Endothelial cell of umbilical vein (primary cell): ENCODE measurements around the gene PLXNB2. TPM values are rescaled to one million over a fixed set of nuclear protein-coding genes. Genes with fewer than 3 reads are reported as not detected.

Experiments
- BruUV-seq: library from RNA; stranded (reverse); fragments of 400-500 nt; replicated peaks from 2 replicates; lab custom pipeline; 2021; lab: Mats Ljungman, UMichigan
- CTCF ChIA-PET: fragments of 300-600, 350-600 bp; sonication (Branson Sonifier 250); formaldehyde crosslinking; loops from one replicate; lab custom pipeline; 2021; ENCODE audit warnings: antibody characterized with exemption, inconsistent platforms; lab: Charles Lee
- POLR2A ChIA-PET: fragments of 300-600, 350-600 bp; sonication (Branson Sonifier 250); formaldehyde crosslinking; loops from one replicate; lab custom pipeline; 2021; ENCODE audit warnings: antibody characterized with exemption, inconsistent platforms; lab: Charles Lee
- DNase-seq: peaks from one replicate; pipeline ENCODE4 v3.0.0-alpha.2; 2011; ENCODE audit warnings: low read depth, low spot score
- FAIRE-seq: peaks from 2 replicates; lab custom pipeline; 2011; peaks lifted over from hg19 to GRCh38; lab: Jason Lieb, UNC
- H2AFZ ChIP-seq: 2 replicates; pipeline ENCODE4 v1.6.0; 2012; ENCODE audit warnings: low read depth, low read length, control low read depth, inconsistent platforms
- H3K27ac ChIP-seq: 2 replicates; pipeline ENCODE4 v1.5.1; 2011; ENCODE audit warnings: low read depth, mild to moderate bottlenecking, control low read depth, low read length, moderate library complexity; ENCODE audit not compliant: insufficient read depth
- H3K27me3 ChIP-seq, 2 experiments: 2 replicates each; pipeline versions ENCODE4 v1.6.0 to v1.6.1; 2011; ENCODE audit warnings: low read length in 2 of 2, mixed read lengths in 1 of 2; ENCODE audit not compliant: control insufficient read depth in 2 of 2, insufficient read depth in 2 of 2
- H3K36me3 ChIP-seq, 2 experiments: 2 replicates in 1 of 2; 3 replicates in 1 of 2; pipeline ENCODE4 v1.5.1; 2011; ENCODE audit warnings: low read length in 2 of 2, mild to moderate bottlenecking in 1 of 2, moderate library complexity in 1 of 2; ENCODE audit not compliant: control insufficient read depth in 2 of 2, insufficient read depth in 2 of 2; ENCODE audit errors: extremely low read depth in 1 of 2
- H3K4me1 ChIP-seq: 3 replicates; pipeline ENCODE4 v1.5.1; 2011; ENCODE audit warnings: mild to moderate bottlenecking, low read length; ENCODE audit not compliant: control insufficient read depth, insufficient read depth; ENCODE audit errors: extremely low read depth
- H3K4me2 ChIP-seq: 2 replicates; pipeline ENCODE4 v1.6.1; 2011; ENCODE audit warnings: low read length, control low read depth, mixed read lengths; ENCODE audit not compliant: insufficient read depth
- H3K4me3 ChIP-seq, 3 experiments: fragments of 200-600 bp in 1 of 3; sonication (generic), shearing (Covaris generic) in 1 of 3; replicated peaks in 1 of 3; 2 replicates each; pipeline ENCODE4 v1.5.1; 2011 to 2016; ENCODE audit warnings: control low read depth in 3 of 3, low read length in 3 of 3, mild to moderate bottlenecking in 2 of 3, inconsistent platforms in 1 of 3, low read depth in 1 of 3, moderate library complexity in 1 of 3; ENCODE audit not compliant: insufficient read depth in 1 of 3
- H3K79me2 ChIP-seq: 2 replicates; pipeline ENCODE4 v1.6.0; 2012; ENCODE audit warnings: low read length, inconsistent platforms; ENCODE audit not compliant: control insufficient read depth, insufficient read depth
- H3K9ac ChIP-seq: replicated peaks from 2 replicates; pipeline ENCODE3; 2011; ENCODE audit warnings: low read length, control low read depth; ENCODE audit not compliant: insufficient read depth; ENCODE audit errors: extremely low read depth
- H3K9me1 ChIP-seq: replicated peaks from 3 replicates; pipeline ENCODE4 v1.6.0; 2011; ENCODE audit warnings: mild to moderate bottlenecking, low read length; ENCODE audit not compliant: control insufficient read depth, insufficient read depth; ENCODE audit errors: extremely low read depth
- H3K9me3 ChIP-seq: replicated peaks from 2 replicates; pipeline ENCODE4 v1.5.1; 2012; ENCODE audit warnings: low read length, inconsistent platforms; ENCODE audit not compliant: control insufficient read depth, insufficient read depth
- H4K20me1 ChIP-seq: replicated peaks from 2 replicates; pipeline ENCODE3; 2011; ENCODE audit warnings: mild to moderate bottlenecking, low read length; ENCODE audit not compliant: control insufficient read depth, insufficient read depth; ENCODE audit errors: extremely low read depth
- CTCF ChIP-seq, 2 donors: IDR thresholded peaks; 1 replicate in 1 of 2; 2 replicates in 1 of 2; pipeline ENCODE4 v1.5.1; 2011; ENCODE audit warnings: low read length in 2 of 2, mild to moderate bottlenecking in 2 of 2, moderate library complexity in 2 of 2, control low read depth in 1 of 2, inconsistent platforms in 1 of 2, low read depth in 1 of 2; ENCODE audit not compliant: insufficient read depth in 1 of 2; ENCODE audit errors: extremely low read depth in 1 of 2
- EZH2 ChIP-seq: IDR thresholded peaks from 2 replicates; pipeline ENCODE4 v1.6.1; 2012; ENCODE audit warnings: borderline replicate concordance, low read depth, mild to moderate bottlenecking, moderate library complexity, low read length, inconsistent platforms; ENCODE audit not compliant: severe bottlenecking
- FOS ChIP-seq: IDR thresholded peaks from 2 replicates; pipeline ENCODE4 v1.6.1; 2011; ENCODE audit warnings: mild to moderate bottlenecking, low read length, moderate library complexity, borderline replicate concordance; ENCODE audit not compliant: insufficient read depth
- GATA2 ChIP-seq: IDR thresholded peaks from 2 replicates; pipeline ENCODE4 v1.7.0; 2011; ENCODE audit warnings: low read depth, mild to moderate bottlenecking, moderate library complexity, mixed read lengths, low read length; ENCODE audit not compliant: insufficient read length, insufficient read depth
- JUN ChIP-seq: IDR thresholded peaks from 2 replicates; pipeline ENCODE4 v1.6.1; 2011; ENCODE audit warnings: borderline replicate concordance, low read depth; ENCODE audit not compliant: insufficient read length, insufficient read depth
- MAX ChIP-seq: IDR thresholded peaks from 2 replicates; pipeline ENCODE4 v1.6.1; 2011; ENCODE audit not compliant: insufficient read depth, insufficient read length
- MYC ChIP-seq: IDR thresholded peaks from one replicate; pipeline ENCODE4 v1.6.1; 2011; ENCODE audit warnings: mild to moderate bottlenecking, low read depth, low read length
- POLR2A ChIP-seq: IDR thresholded peaks from 2 replicates; pipeline ENCODE4 v1.6.1; 2012; ENCODE audit warnings: low read depth, mild to moderate bottlenecking, control low read depth, low read length
- POLR2AphosphoS5 ChIP-seq: IDR thresholded peaks from 2 replicates; pipeline ENCODE4 v1.6.1; 2012; ENCODE audit warnings: low read depth, mild to moderate bottlenecking, control low read depth, low read length, moderate library complexity; ENCODE audit not compliant: insufficient read depth
- dilution Hi-C: fragments of 300-500 bp; cut with MboI; formaldehyde crosslinking; loops from one replicate; pipeline ENCODE4 v1.15.0; 2019; ENCODE audit warnings: low sequenced_read_pairs; ENCODE audit not compliant: extremely low pct_ligation_motif_present
- intact Hi-C: fragments of 100-400 bp; cut with micrococcal nuclease; formaldehyde crosslinking; loops from one replicate; pipeline ENCODE4 v1.10.0; 2022
- polyA plus RNA-seq, 4 experiments: library from polyadenylated mRNA; depleted of rRNA in 3 of 4; stranded (reverse) in 3 of 4; unstranded in 1 of 4; fragments of >200 nt; gene quantifications; 2 replicates each; pipeline versions ENCODE4 v1.2.1 to v1.2.3, GENCODE V29; 2011 to 2012; ENCODE audit warnings: missing spikeins in 1 of 4
- total RNA-seq: library from RNA; stranded (reverse); gene quantifications from 2 replicates; pipeline ENCODE4 v1.2.3, GENCODE V29; 2021

PLXNB2 gene
- total and polyA plus RNA-seq, 2 donors (not counting 3 experiments of a cell fraction or from before 2014, with no cell fraction given), result 82.3 to 139 TPM

- CTCF ChIA-PET, result no interaction called here
These were observed 10.9 kb upstream of the PLXNB2 start for GRCh38 chr22:50318356-50318697.

DNA sequence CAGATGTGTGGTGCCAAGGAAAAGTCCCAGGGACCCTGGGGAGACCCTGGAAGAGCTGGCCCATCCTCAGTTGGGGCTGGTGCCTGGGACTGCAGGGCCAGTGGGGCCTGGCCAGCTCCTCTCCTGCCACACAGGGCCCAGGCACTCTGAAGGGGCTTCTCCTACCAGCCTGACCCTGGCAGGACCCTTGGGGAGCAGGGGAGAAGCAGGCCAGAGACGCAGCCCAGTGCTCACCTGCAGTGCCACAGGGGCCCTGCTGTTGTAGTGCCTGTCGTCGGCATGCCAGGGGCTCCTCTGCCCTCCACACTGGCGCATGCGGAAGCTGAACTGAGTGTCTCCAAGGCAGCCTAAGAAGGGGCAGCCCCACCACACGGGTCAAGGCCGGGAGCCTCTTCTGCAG is 10.2 kb upstream of the PLXNB2 start:
- no peaks in the 10 kb centered on the region for H3K79me2 ChIP-seq
- no peaks in the 10 kb centered on the region for H3K27me3 ChIP-seq
- FAIRE-seq, result no peak
- H3K4me3 ChIP-seq, result no peak overlapping the region
- BruUV-seq, result no TSS peak
- no peak overlapping the region for H3K4me2 ChIP-seq
- TF ChIP-seq JUN, result no peak
- TF ChIP-seq FOS, result no peak
- TF ChIP-seq POLR2AphosphoS5, result no peak
- TF ChIP-seq GATA2, result no peak
- TF ChIP-seq POLR2A, result no peak
- TF ChIP-seq CTCF (IDR thresholded peaks at IDR 0.05; ENCODE audit: extremely low read depth in 1 of 2, insufficient read depth in 1 of 2, low read depth in 1 of 2, low read length in 2 of 2), result no peak
- no peak for TF ChIP-seq MAX
- TF ChIP-seq MYC, result no peak
- no peak for TF ChIP-seq EZH2
- no peak overlapping the region for H3K9ac ChIP-seq
- H3K9me3 ChIP-seq, result no peaks in the 10 kb centered on the region
- H3K4me1 ChIP-seq, result peaks cover 9% of the 10 kb centered on the region
- dilution Hi-C loops (no loop called here), intact Hi-C loops (no loop called here)
- ChIA-PET POLR2A (no interaction called here), CTCF (no interaction called here)
- no peak overlapping the region for H3K27ac ChIP-seq
- H2AFZ ChIP-seq, result no peak overlapping the region
- DNase-seq, result no peak
- no peaks in the 10 kb centered on the region for H4K20me1 ChIP-seq
- no peaks in the 10 kb centered on the region for H3K36me3 ChIP-seq
- no peaks in the 10 kb centered on the region for H3K9me1 ChIP-seq

More at GRCh38 chr22:50318356-50318697, 10.9 kb upstream of the PLXNB2 start:
- H3K9me1 ChIP-seq, result no peaks in the 10 kb centered on the region
- no peaks in the 10 kb centered on the region for H3K79me2 ChIP-seq
- H3K27me3 ChIP-seq, result no peaks in the 10 kb centered on the region
- no peak for DNase-seq
- no peak overlapping the region for H3K27ac ChIP-seq
- H3K4me2 ChIP-seq, result no peak overlapping the region
- H4K20me1 ChIP-seq, result no peaks in the 10 kb centered on the region
- H3K4me3 ChIP-seq, result no peak overlapping the region
- BruUV-seq, result no TSS peak
- no peak for TF ChIP-seq EZH2
- no peak for TF ChIP-seq FOS
- no peak for TF ChIP-seq CTCF (IDR thresholded peaks at IDR 0.05; ENCODE audit: extremely low read depth in 1 of 2, insufficient read depth in 1 of 2, low read depth in 1 of 2, low read length in 2 of 2)
- TF ChIP-seq MYC, result no peak
- no peak for TF ChIP-seq GATA2
- no peaks in the 10 kb centered on the region for H3K36me3 ChIP-seq
- peaks cover 9% of the 10 kb centered on the region for H3K4me1 ChIP-seq
- dilution Hi-C loops, result no loop called here
- H3K9me3 ChIP-seq, result no peaks in the 10 kb centered on the region
- H2AFZ ChIP-seq, result no peak overlapping the region
- intact Hi-C loops, result no loop called here
- no peak overlapping the region for H3K9ac ChIP-seq
- POLR2A ChIA-PET, result no interaction called here
- no peak for FAIRE-seq
